Progenitor cell of endocrine pancreas (in vitro differentiated cells): ENCODE data around the gene RNF25. TPM values are rescaled to one million over a fixed set of nuclear protein-coding genes. Genes with fewer than 3 reads are reported as not detected.

ENCODE experiments used
- DNase-seq: peaks from one replicate; pipeline ENCODE4 v3.0.0; 2021; ENCODE audit warnings: low spot score; ENCODE audit not compliant: unreplicated experiment
- H3K27ac Mint-ChIP-seq: 2 replicates; pipeline ENCODE4 v1.8.0; 2021; ENCODE audit warnings: mild to moderate bottlenecking, moderate library complexity, mixed read lengths
- H3K27me3 Mint-ChIP-seq: 2 replicates; pipeline ENCODE4 v1.8.0; 2021; ENCODE audit warnings: mixed read lengths
- H3K36me3 Mint-ChIP-seq: 2 replicates; pipeline ENCODE4 v1.8.0; 2022; ENCODE audit warnings: mixed read lengths; ENCODE audit not compliant: insufficient read depth
- H3K4me1 Mint-ChIP-seq: 2 replicates; pipeline ENCODE4 v1.8.0; 2021; ENCODE audit warnings: low read depth, mixed read lengths
- H3K4me3 Mint-ChIP-seq: 2 replicates; pipeline ENCODE4 v1.8.0; 2021; ENCODE audit warnings: low read depth, mild to moderate bottlenecking, moderate library complexity, mixed read lengths
- H3K9me3 Mint-ChIP-seq: 2 replicates; pipeline ENCODE4 v1.8.0; 2021; ENCODE audit warnings: low read depth, mixed read lengths
- CTCF ChIP-seq: fragments of 200-600 bp; sonication (generic); IDR thresholded peaks from one replicate; pipeline ENCODE4 v1.5.0; 2021; ENCODE audit warnings: antibody characterized with exemption, mild to moderate bottlenecking; ENCODE audit not compliant: unreplicated experiment
- total RNA-seq: library from RNA; stranded (reverse); gene quantifications from 2 replicates; pipeline ENCODE4 v1.2.1, GENCODE V29; 2021

The RNF25 gene
- total RNA-seq, 1 donor from 2014 or later = 28.7 TPM

- no peaks in the 10 kb centered on the region for H3K27me3 Mint-ChIP-seq
- H3K4me1 Mint-ChIP-seq = no peaks in the 10 kb centered on the region
- no peaks in the 10 kb centered on the region for H3K9me3 Mint-ChIP-seq
- no peaks in the 10 kb centered on the region for H3K36me3 Mint-ChIP-seq
- no peak for DNase-seq
- no peak overlapping the region for H3K4me3 Mint-ChIP-seq
- no peak for TF ChIP-seq CTCF
- H3K27ac Mint-ChIP-seq = no peak overlapping the region
These were observed 50.8 kb downstream of the RNF25 start for GRCh38 chr2:218621007-218621406.

- Mint-ChIP-seq H3K9me3 (no peaks in the 10 kb centered on the region), H3K27ac (no peak overlapping the region), H3K4me3 (no peak overlapping the region), H3K27me3 (no peaks in the 10 kb centered on the region), H3K36me3 (no peaks in the 10 kb centered on the region), H3K4me1 (no peaks in the 10 kb centered on the region)
- no peak for DNase-seq
- no peak for TF ChIP-seq CTCF
These were observed 53.5 kb downstream of the RNF25 start for GRCh38 chr2:218618102-218618860.

GRCh38 chr2:218615868-218616315 lies 55.9 kb downstream of the RNF25 start:
- Mint-ChIP-seq H3K4me3 (no peak overlapping the region), H3K9me3 (no peaks in the 10 kb centered on the region), H3K27me3 (no peaks in the 10 kb centered on the region), H3K4me1 (no peaks in the 10 kb centered on the region), H3K27ac (no peak overlapping the region), H3K36me3 (no peaks in the 10 kb centered on the region)
- DNase-seq = no peak
- no peak for TF ChIP-seq CTCF

Other genes with a start within 250 kb of the RNF25 start
- gene USP37, start 103.7 kb downstream of the RNF25 start, total RNA-seq = 25.5 and 26.4 TPM in 2 replicates
- 71.0 and 72.3 TPM in 2 replicates for gene CNOT9, start 103.2 kb downstream of the RNF25 start, total RNA-seq
- gene PLCD4, start 64.1 kb downstream of the RNF25 start, total RNA-seq = 0.38 and 0.62 TPM in 2 replicates
- gene ZNF142, start 12.4 kb downstream of the RNF25 start, total RNA-seq = 42.2 and 43.1 TPM in 2 replicates
- 45.8 and 49.9 TPM in 2 replicates for gene BCS1L, start 12.3 kb downstream of the RNF25 start, total RNA-seq
- 137 and 138 TPM in 2 replicates for gene STK36, start 84 bp upstream of the RNF25 start, total RNA-seq
- gene TTLL4, start 38.8 kb upstream of the RNF25 start, total RNA-seq = 92.1 and 93.4 TPM in 2 replicates
- 15.1 and 16.4 TPM in 2 replicates for gene CYP27A1, start 110.1 kb upstream of the RNF25 start, total RNA-seq
- not detected in 2 replicates for gene PRKAG3, start 159.8 kb upstream of the RNF25 start, total RNA-seq
- 0.72 and 1.5 TPM in 2 replicates for gene WNT6, start 187.8 kb upstream of the RNF25 start, total RNA-seq
- gene WNT10A, start 208.8 kb upstream of the RNF25 start, total RNA-seq = not detected in 2 replicates